ENCODE data around the gene LRRN2.

- TF ChIP-seq ZNF212 (CRISPR knock-in tag; IDR thresholded peaks at IDR 0.05) (no peak), ZNF224 (CRISPR knock-in tag; IDR thresholded peaks at IDR 0.05) (no peak), BDP1 (IDR thresholded peaks at IDR 0.05; ENCODE audit: insufficient read depth, insufficient read length) (no peak), IRF9 (tag; IDR thresholded peaks at IDR 0.05) (no peak), MYC (IDR thresholded peaks at IDR 0.05; ENCODE audit: low read depth, low read length) (no peak), MYC (CRISPR knock-in tag; IDR thresholded peaks at IDR 0.05; ENCODE audit: borderline replicate concordance, low read depth) (no peak), CTCF (IDR thresholded peaks at IDR 0.05 in 2 of 3, conservative IDR thresholded peaks at IDR 0.05 in 1 of 3; ENCODE audit: insufficient read depth in 2 of 3, low read depth in 1 of 3, low read length in 3 of 3) (no peak), ZBED1 (IDR thresholded peaks at IDR 0.05) (no peak), HOMEZ (CRISPR knock-in tag; IDR thresholded peaks at IDR 0.05) (no peak), USF1 (CRISPR knock-in tag; IDR thresholded peaks at IDR 0.05) (no peak), L3MBTL2 (IDR thresholded peaks at IDR 0.05) (no peak), ZZZ3 (IDR thresholded peaks at IDR 0.05) (no peak), SIN3B (IDR thresholded peaks at IDR 0.05; ENCODE audit: low read depth) (no peak), EZH2 (IDR thresholded peaks at IDR 0.05; ENCODE audit: borderline replicate concordance, low read depth, low read length) (no peak), ZNF398 (CRISPR knock-in tag; IDR thresholded peaks at IDR 0.05) (no peak)
Measured at GRCh38 chr1:204587621-204588020, 97.9 kb downstream of the LRRN2 start.

Data from K562 (cell line).